NCI-H345 treated with DMSO at 0.1 percent for 48 hours (cell line): ENCODE results near the gene RPL32.
"Not testable (repeated sequence)": the region's sequence is repeated elsewhere in the genome, so short reads cannot be mapped to it uniquely, and the experiment has no call there.

Source experiments
- DNase-seq: peaks from one replicate; lab custom pipeline; 2025; ENCODE audit not compliant: unreplicated experiment; lab: John Stamatoyannopoulos, UW

Gene RPL32

GRCh38 chr3:12810013-12810780 is 31.2 kb downstream of the RPL32 start:
- DNase-seq, result peak; percentile 80

GRCh38 chr3:12809435-12809834 is 31.9 kb downstream of the RPL32 start:
- no peak for DNase-seq

- no peak for DNase-seq
Measured at GRCh38 chr3:12809001-12809400, 32.4 kb downstream of the RPL32 start.

- DNase-seq, result no peak
Measured at GRCh38 chr3:12808587-12808986, 32.8 kb downstream of the RPL32 start.

GRCh38 chr3:12807601-12808359 is 33.6 kb downstream of the RPL32 start:
- no peak for DNase-seq

GRCh38 chr3:12807066-12807465 is 34.3 kb downstream of the RPL32 start:
- no peak for DNase-seq

- DNase-seq, result no peak
Measured at GRCh38 chr3:12803371-12803770, 38.0 kb downstream of the RPL32 start.

- DNase-seq, result no peak
Measured at GRCh38 chr3:12799525-12800440, 41.6 kb downstream of the RPL32 start.

- DNase-seq, result no peak
Measured at GRCh38 chr3:12798559-12799179, 42.7 kb downstream of the RPL32 start.

- DNase-seq, result no peak
Measured at GRCh38 chr3:12797892-12798558, 43.3 kb downstream of the RPL32 start.

GRCh38 chr3:12797124-12797891 is 44.1 kb downstream of the RPL32 start:
- no peak for DNase-seq

- DNase-seq, result peak; percentile 16
Measured at GRCh38 chr3:12796171-12797123, 44.9 kb downstream of the RPL32 start, which contains the start of gene CAND2. Gene CAND2, plus strand, starts transcription at chr3:12796680. Its CDS starts 41 bp downstream, at chr3:12796721.

GRCh38 chr3:12793701-12794100 is 47.7 kb downstream of the RPL32 start:
- DNase-seq, result no peak

GRCh38 chr3:12791430-12791829 is 49.9 kb downstream of the RPL32 start:
- no peak for DNase-seq

GRCh38 chr3:12787967-12788690 is 53.2 kb downstream of the RPL32 start:
- not testable (repeated sequence) for DNase-seq

GRCh38 chr3:12787346-12787745 is 54.0 kb downstream of the RPL32 start:
- DNase-seq, result not testable (repeated sequence)

GRCh38 chr3:12785096-12785495 is 56.3 kb downstream of the RPL32 start:
- DNase-seq, result no peak
